Measurements from ENCODE around the gene ARPC1B.
A peak's percentile ranks its signal among the peaks of the same experiment; 100 is the strongest.
"Not testable (repeated sequence)": the region's sequence is repeated elsewhere in the genome, so short reads cannot be mapped to it uniquely, and the experiment has no call there.

The ARPC1B gene

GRCh38 chr7:99374111-99375064, at the start of gene ARPC1B:
ARPC1B (plus strand) TSS chr7:99374730; CDS start chr7:99385715, 10,985 bp downstream.
- peak in 1 of 2 experiments; percentile 28 for DNase-seq

- no peak for DNase-seq
Observed at GRCh38 chr7:99325001-99325493, 49.5 kb upstream of the ARPC1B start.

GRCh38 chr7:99325592-99326407, 48.7 kb upstream of the ARPC1B start, which contains the start of gene ARPC1A:
ARPC1A (plus strand) TSS chr7:99325898; CDS start chr7:99333354, 7,456 bp downstream.
- peak; percentile 62 to 92 for DNase-seq

GRCh38 chr7:99326408-99326782, 48.1 kb upstream of the ARPC1B start:
- no peak for DNase-seq

- DNase-seq, result not testable (repeated sequence)
Observed at GRCh38 chr7:99330314-99330961, 44.1 kb upstream of the ARPC1B start.

- no peak for DNase-seq
Observed at GRCh38 chr7:99331002-99331401, 43.5 kb upstream of the ARPC1B start.

- DNase-seq, result no peak
Observed at GRCh38 chr7:99339595-99339994, 34.9 kb upstream of the ARPC1B start.

- DNase-seq, result no peak
Observed at GRCh38 chr7:99340659-99341058, 33.9 kb upstream of the ARPC1B start.

- no peak for DNase-seq
Observed at GRCh38 chr7:99344061-99344647, 30.4 kb upstream of the ARPC1B start.

GRCh38 chr7:99350641-99351040, 23.9 kb upstream of the ARPC1B start:
- DNase-seq, result not testable (repeated sequence)

- no peak for DNase-seq
Observed at GRCh38 chr7:99352247-99352646, 22.3 kb upstream of the ARPC1B start.

- no peak for DNase-seq
Observed at GRCh38 chr7:99355098-99355497, 19.4 kb upstream of the ARPC1B start.

- DNase-seq, result no peak
Observed at GRCh38 chr7:99357701-99358490, 16.6 kb upstream of the ARPC1B start.

- DNase-seq, result not testable (repeated sequence)
Observed at GRCh38 chr7:99358521-99358920, 16.0 kb upstream of the ARPC1B start.

GRCh38 chr7:99359465-99360154, 14.9 kb upstream of the ARPC1B start:
- DNase-seq, result no peak

GRCh38 chr7:99362801-99363200, 11.7 kb upstream of the ARPC1B start:
- DNase-seq, result no peak

GRCh38 chr7:99363286-99363685, 11.2 kb upstream of the ARPC1B start:
- no peak for DNase-seq

GRCh38 chr7:99365318-99366141, 9.0 kb upstream of the ARPC1B start:
- DNase-seq, result no peak

- DNase-seq, result no peak
Observed at GRCh38 chr7:99366646-99367045, 7.9 kb upstream of the ARPC1B start.
